GM06990 (cell line): Measurements from ENCODE around the gene PITPNM3.

Experiments
- DNase-seq: peaks from one replicate; pipeline ENCODE4 v3.0.0-alpha.2; 2011; ENCODE audit not compliant: insufficient read length; ENCODE audit errors: extremely low read depth
- H3K27me3 ChIP-seq: replicated peaks from 2 replicates; pipeline ENCODE4 v1.6.0; 2011; ENCODE audit warnings: low read length; ENCODE audit not compliant: control insufficient read depth, insufficient read depth
- H3K36me3 ChIP-seq: 2 replicates; pipeline ENCODE4 v1.5.1; 2011; ENCODE audit warnings: low read length; ENCODE audit not compliant: control insufficient read depth, insufficient read depth
- H3K4me3 ChIP-seq: replicated peaks from 2 replicates; pipeline ENCODE4 v1.5.1; 2011; ENCODE audit warnings: low read depth, mild to moderate bottlenecking, control low read depth, low read length
- CTCF ChIP-seq: IDR thresholded peaks from 2 replicates; pipeline ENCODE4 v1.5.1; 2011; ENCODE audit warnings: low read length, control low read depth, mild to moderate bottlenecking, inconsistent platforms; ENCODE audit not compliant: insufficient read depth, poor library complexity, severe bottlenecking

PITPNM3 gene

GRCh38 chr17:6531575-6531974 lies 24.8 kb downstream of the PITPNM3 start:
- no peak for TF ChIP-seq CTCF
- no peaks in the 10 kb centered on the region for H3K27me3 ChIP-seq
- no peak for DNase-seq

GRCh38 chr17:6530324-6530920 lies 25.9 kb downstream of the PITPNM3 start:
- no peak for TF ChIP-seq CTCF
- Histone ChIP-seq H3K4me3 (no peak overlapping the region), H3K36me3 (no peaks in the 10 kb centered on the region), H3K27me3 (no peaks in the 10 kb centered on the region; the same call in 1 of the 2 replicates)
- DNase-seq = no peak

More at GRCh38 chr17:6531575-6531974, 24.8 kb downstream of the PITPNM3 start:
- no peaks in the 10 kb centered on the region for H3K36me3 ChIP-seq
- no peak overlapping the region for H3K4me3 ChIP-seq

- H3K36me3 ChIP-seq = no peaks in the 10 kb centered on the region
- no peak for TF ChIP-seq CTCF
- no peaks in the 10 kb centered on the region; the same call in none of the 2 replicates for H3K27me3 ChIP-seq
- DNase-seq = no peak
- no peak overlapping the region for H3K4me3 ChIP-seq
Measured at GRCh38 chr17:6528557-6528956, 27.8 kb downstream of the PITPNM3 start.

- TF ChIP-seq CTCF = no peak
- Histone ChIP-seq H3K4me3 (no peak overlapping the region), H3K27me3 (no peaks in the 10 kb centered on the region; the same call in none of the 2 replicates), H3K36me3 (no peaks in the 10 kb centered on the region)
- no peak for DNase-seq
Measured at GRCh38 chr17:6526362-6527152, 29.8 kb downstream of the PITPNM3 start.

- DNase-seq = no peak
- Histone ChIP-seq H3K27me3 (no peaks in the 10 kb centered on the region; the same call in none of the 2 replicates), H3K36me3 (no peaks in the 10 kb centered on the region), H3K4me3 (no peak overlapping the region)
- no peak for TF ChIP-seq CTCF
Measured at GRCh38 chr17:6525731-6526130, 30.6 kb downstream of the PITPNM3 start.

GRCh38 chr17:6525141-6525540 lies 31.2 kb downstream of the PITPNM3 start:
- no peaks in the 10 kb centered on the region; the same call in none of the 2 replicates for H3K27me3 ChIP-seq
- no peak for TF ChIP-seq CTCF
- H3K4me3 ChIP-seq = no peak overlapping the region
- no peaks in the 10 kb centered on the region for H3K36me3 ChIP-seq
- DNase-seq = no peak
